SK-N-MC (cell line): ENCODE results near the gene NCKAP5.

Source experiments
- DNase-seq: peaks from one replicate; pipeline ENCODE4 v3.0.0-alpha.2; 2011; ENCODE audit warnings: low read depth, low spot score
- H3K27ac ChIP-seq: fragments of 200-600 bp; sonication (generic); 2 replicates; pipeline ENCODE4 v1.5.1; 2016; ENCODE audit warnings: mixed run types
- H3K36me3 ChIP-seq: fragments of 200-600 bp; sonication (generic); 2 replicates; pipeline ENCODE4 v1.6.1; 2017; ENCODE audit warnings: antibody characterized with exemption, low read length, mixed read lengths; ENCODE audit not compliant: insufficient read depth
- H3K4me3 ChIP-seq: fragments of 200-600 bp; sonication (generic); 2 replicates; pipeline ENCODE4 v1.5.1; 2016
- H3K9ac ChIP-seq: fragments of 200-600 bp; sonication (generic); 2 replicates; pipeline ENCODE4 v1.8.0; 2017; ENCODE audit warnings: mixed run types, mixed read lengths; ENCODE audit not compliant: insufficient read length
- H3K9me3 ChIP-seq: fragments of 200-600 bp; sonication (generic); 2 replicates; pipeline ENCODE4 v1.6.1; 2017; ENCODE audit warnings: low read depth, mild to moderate bottlenecking, antibody characterized with exemption, low read length, moderate library complexity, mixed read lengths
- EZH2 ChIP-seq: fragments of 200-600 bp; sonication (generic); IDR thresholded peaks from one replicate; pipeline ENCODE4 v1.6.1; 2017; ENCODE audit warnings: antibody characterized with exemption
- FOXP2 ChIP-seq: optimal IDR thresholded peaks from 2 replicates; pipeline ENCODE3; 2011; ENCODE audit warnings: mild to moderate bottlenecking, moderate library complexity; ENCODE audit not compliant: insufficient read depth; ENCODE audit errors: extremely low read length, control extremely low read depth
- POLR2AphosphoS5 ChIP-seq: IDR thresholded peaks from 2 replicates; pipeline ENCODE4 v1.6.1; 2012; ENCODE audit warnings: mild to moderate bottlenecking, low read depth, low read length, borderline replicate concordance

Gene NCKAP5

GRCh38 chr2:132795220-132795619, 773.0 kb downstream of the NCKAP5 start:
- H3K36me3 ChIP-seq, result no peaks in the 10 kb centered on the region
- H3K9me3 ChIP-seq, result no peaks in the 10 kb centered on the region
- H3K9ac ChIP-seq, result no peak overlapping the region
- no peak overlapping the region for H3K4me3 ChIP-seq
- DNase-seq, result no peak
- H3K27ac ChIP-seq, result no peak overlapping the region
- TF ChIP-seq EZH2, result no peak
- no peak for TF ChIP-seq FOXP2
- no peak for TF ChIP-seq POLR2AphosphoS5

- no peak for DNase-seq
- Histone ChIP-seq H3K27ac (no peak overlapping the region), H3K9ac (no peak overlapping the region), H3K9me3 (no peaks in the 10 kb centered on the region), H3K36me3 (no peaks in the 10 kb centered on the region; the same call in 1 of the 2 replicates), H3K4me3 (no peak overlapping the region)
- TF ChIP-seq POLR2AphosphoS5, result no peak
- no peak for TF ChIP-seq FOXP2
- TF ChIP-seq EZH2, result no peak
Measured at GRCh38 chr2:132793532-132793931, 774.7 kb downstream of the NCKAP5 start.

- DNase-seq, result no peak
- no peaks in the 10 kb centered on the region; the same call in 1 of the 2 replicates for H3K36me3 ChIP-seq
- no peak overlapping the region for H3K4me3 ChIP-seq
- no peak overlapping the region for H3K27ac ChIP-seq
- H3K9me3 ChIP-seq, result no peaks in the 10 kb centered on the region
- TF ChIP-seq FOXP2 (no peak), EZH2 (no peak), POLR2AphosphoS5 (no peak)
- no peak overlapping the region for H3K9ac ChIP-seq
Measured at GRCh38 chr2:132790207-132790785, 778.0 kb downstream of the NCKAP5 start.

GRCh38 chr2:132789066-132789465, 779.2 kb downstream of the NCKAP5 start:
- no peak overlapping the region for H3K27ac ChIP-seq

GRCh38 chr2:132788310-132788838, 779.9 kb downstream of the NCKAP5 start:
- no peak for DNase-seq
- Histone ChIP-seq H3K9me3 (no peaks in the 10 kb centered on the region), H3K27ac (no peak overlapping the region), H3K9ac (no peak overlapping the region), H3K36me3 (no peaks in the 10 kb centered on the region; the same call in 1 of the 2 replicates), H3K4me3 (no peak overlapping the region)
- TF ChIP-seq FOXP2, result no peak
- TF ChIP-seq EZH2, result no peak
- no peak for TF ChIP-seq POLR2AphosphoS5

More at GRCh38 chr2:132789066-132789465, 779.2 kb downstream of the NCKAP5 start:
- no peak for DNase-seq
- Histone ChIP-seq H3K9ac (no peak overlapping the region), H3K4me3 (no peak overlapping the region), H3K36me3 (no peaks in the 10 kb centered on the region; the same call in 1 of the 2 replicates), H3K9me3 (no peaks in the 10 kb centered on the region)
- TF ChIP-seq FOXP2, result no peak
- no peak for TF ChIP-seq EZH2
- no peak for TF ChIP-seq POLR2AphosphoS5

- H3K9me3 ChIP-seq, result no peaks in the 10 kb centered on the region
- H3K27ac ChIP-seq, result no peak overlapping the region
- no peak for TF ChIP-seq POLR2AphosphoS5
- no peak for TF ChIP-seq FOXP2
- TF ChIP-seq EZH2, result no peak
- no peak overlapping the region for H3K9ac ChIP-seq
- H3K36me3 ChIP-seq, result no peaks in the 10 kb centered on the region; the same call in 1 of the 2 replicates
- no peak overlapping the region for H3K4me3 ChIP-seq
- no peak for DNase-seq
Measured at GRCh38 chr2:132783883-132784282, 784.4 kb downstream of the NCKAP5 start.

- no peak overlapping the region for H3K9ac ChIP-seq
- no peak overlapping the region for H3K4me3 ChIP-seq
- H3K36me3 ChIP-seq, result no peaks in the 10 kb centered on the region; the same call in 1 of the 2 replicates
- no peaks in the 10 kb centered on the region for H3K9me3 ChIP-seq
- TF ChIP-seq EZH2 (no peak), POLR2AphosphoS5 (no peak), FOXP2 (no peak)
- DNase-seq, result no peak
- H3K27ac ChIP-seq, result no peak overlapping the region
Measured at GRCh38 chr2:132782176-132782783, 786.0 kb downstream of the NCKAP5 start.

GRCh38 chr2:132780651-132781050, 787.6 kb downstream of the NCKAP5 start:
- no peak for DNase-seq
- no peak overlapping the region for H3K27ac ChIP-seq
- TF ChIP-seq EZH2 (no peak), FOXP2 (no peak), POLR2AphosphoS5 (no peak)
- no peak overlapping the region for H3K9ac ChIP-seq
- H3K4me3 ChIP-seq, result no peak overlapping the region
- H3K9me3 ChIP-seq, result no peaks in the 10 kb centered on the region
- H3K36me3 ChIP-seq, result no peaks in the 10 kb centered on the region; the same call in 1 of the 2 replicates

GRCh38 chr2:132779206-132779721, 789.0 kb downstream of the NCKAP5 start:
- no peak overlapping the region for H3K4me3 ChIP-seq
- H3K36me3 ChIP-seq, result no peaks in the 10 kb centered on the region; the same call in 1 of the 2 replicates
- DNase-seq, result no peak
- no peak for TF ChIP-seq EZH2
- TF ChIP-seq POLR2AphosphoS5, result no peak
- no peak for TF ChIP-seq FOXP2
- no peak overlapping the region for H3K27ac ChIP-seq
- H3K9ac ChIP-seq, result no peak overlapping the region
- no peaks in the 10 kb centered on the region for H3K9me3 ChIP-seq
